Neural cell (in vitro differentiated cells): Measurements from ENCODE around the gene B4GALT2.
A peak's percentile ranks its signal among the peaks of the same experiment; 100 is the strongest.

Experiments
- POLR2AphosphoS5 ChIP-seq: IDR thresholded peaks from 2 replicates; pipeline ENCODE4 v1.6.1; 2012
- RAD21 ChIP-seq: fragments of 450-650 bp; conservative IDR thresholded peaks from 2 replicates; pipeline ENCODE4 v1.6.1; 2014; ENCODE audit warnings: antibody characterized with exemption, mild to moderate bottlenecking, moderate library complexity
- REST ChIP-seq: IDR thresholded peaks from 2 replicates; pipeline ENCODE4 v1.6.1; 2012; ENCODE audit warnings: borderline replicate concordance
- TF ChIP-seq, protein P1 (sequence below): fragments of 450-650 bp; IDR thresholded peaks from 2 replicates; pipeline ENCODE4 v1.5.1; 2014; ENCODE audit warnings: antibody characterized with exemption, mild to moderate bottlenecking, moderate library complexity; ENCODE audit not compliant: poor library complexity, severe bottlenecking

- TF ChIP-seq POLR2AphosphoS5 (no peak), REST (no peak), RAD21 (peak; percentile 11)
- TF ChIP-seq, protein P1, sequence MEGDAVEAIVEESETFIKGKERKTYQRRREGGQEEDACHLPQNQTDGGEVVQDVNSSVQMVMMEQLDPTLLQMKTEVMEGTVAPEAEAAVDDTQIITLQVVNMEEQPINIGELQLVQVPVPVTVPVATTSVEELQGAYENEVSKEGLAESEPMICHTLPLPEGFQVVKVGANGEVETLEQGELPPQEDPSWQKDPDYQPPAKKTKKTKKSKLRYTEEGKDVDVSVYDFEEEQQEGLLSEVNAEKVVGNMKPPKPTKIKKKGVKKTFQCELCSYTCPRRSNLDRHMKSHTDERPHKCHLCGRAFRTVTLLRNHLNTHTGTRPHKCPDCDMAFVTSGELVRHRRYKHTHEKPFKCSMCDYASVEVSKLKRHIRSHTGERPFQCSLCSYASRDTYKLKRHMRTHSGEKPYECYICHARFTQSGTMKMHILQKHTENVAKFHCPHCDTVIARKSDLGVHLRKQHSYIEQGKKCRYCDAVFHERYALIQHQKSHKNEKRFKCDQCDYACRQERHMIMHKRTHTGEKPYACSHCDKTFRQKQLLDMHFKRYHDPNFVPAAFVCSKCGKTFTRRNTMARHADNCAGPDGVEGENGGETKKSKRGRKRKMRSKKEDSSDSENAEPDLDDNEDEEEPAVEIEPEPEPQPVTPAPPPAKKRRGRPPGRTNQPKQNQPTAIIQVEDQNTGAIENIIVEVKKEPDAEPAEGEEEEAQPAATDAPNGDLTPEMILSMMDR = no peak
These were observed 50.4 kb downstream of the B4GALT2 start for GRCh38 chr1:44029260-44029910.
